HPDE6-E6E7 (cell line): Measurements from ENCODE around the gene TMEM26.

Experiments
- DNase-seq: peaks from one replicate; pipeline ENCODE4 v3.0.0; 2011; ENCODE audit warnings: missing footprints; ENCODE audit errors: extremely low spot score

Gene TMEM26

DNA sequence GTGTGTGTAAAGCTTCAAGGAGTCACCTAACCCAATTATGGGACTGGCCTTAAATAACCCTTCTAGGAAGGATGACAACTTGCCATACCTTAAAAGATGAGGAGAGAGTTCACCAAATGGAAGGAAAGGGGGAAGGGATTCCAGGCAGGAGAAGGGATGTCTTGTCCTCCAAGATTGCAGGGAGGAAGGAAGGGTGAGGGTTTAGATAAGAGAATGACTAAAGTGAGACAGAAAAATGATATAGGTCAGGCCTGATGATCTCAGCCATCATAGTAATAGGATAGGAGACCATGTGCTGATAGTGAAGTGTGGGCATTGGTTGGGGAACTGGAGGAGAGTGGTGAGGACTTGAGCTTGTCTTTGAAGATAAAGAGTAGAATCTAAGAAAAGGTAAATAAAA, 7.7 kb upstream of the TMEM26 start:
- DNase-seq: no peak

DNA sequence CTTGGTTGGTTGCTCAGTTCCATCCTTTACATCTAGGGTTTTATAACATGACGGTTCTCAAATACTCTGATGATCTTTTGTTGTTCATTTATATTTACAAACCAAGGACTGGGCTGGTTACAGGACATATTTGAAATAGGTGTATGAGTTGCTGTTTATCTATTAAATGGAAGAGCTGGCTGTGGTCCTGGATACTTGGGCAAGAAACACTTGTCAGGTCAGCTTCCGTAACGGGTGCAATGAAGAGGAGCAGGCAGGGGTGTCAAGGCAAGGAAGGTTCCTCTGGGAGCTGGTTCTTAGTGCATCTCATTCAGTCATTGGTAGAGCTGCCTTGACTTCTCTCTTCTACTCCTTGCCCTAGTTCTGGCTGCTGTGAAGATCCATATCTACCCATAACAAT, 4.8 kb upstream of the TMEM26 start:
- no peak for DNase-seq

DNA sequence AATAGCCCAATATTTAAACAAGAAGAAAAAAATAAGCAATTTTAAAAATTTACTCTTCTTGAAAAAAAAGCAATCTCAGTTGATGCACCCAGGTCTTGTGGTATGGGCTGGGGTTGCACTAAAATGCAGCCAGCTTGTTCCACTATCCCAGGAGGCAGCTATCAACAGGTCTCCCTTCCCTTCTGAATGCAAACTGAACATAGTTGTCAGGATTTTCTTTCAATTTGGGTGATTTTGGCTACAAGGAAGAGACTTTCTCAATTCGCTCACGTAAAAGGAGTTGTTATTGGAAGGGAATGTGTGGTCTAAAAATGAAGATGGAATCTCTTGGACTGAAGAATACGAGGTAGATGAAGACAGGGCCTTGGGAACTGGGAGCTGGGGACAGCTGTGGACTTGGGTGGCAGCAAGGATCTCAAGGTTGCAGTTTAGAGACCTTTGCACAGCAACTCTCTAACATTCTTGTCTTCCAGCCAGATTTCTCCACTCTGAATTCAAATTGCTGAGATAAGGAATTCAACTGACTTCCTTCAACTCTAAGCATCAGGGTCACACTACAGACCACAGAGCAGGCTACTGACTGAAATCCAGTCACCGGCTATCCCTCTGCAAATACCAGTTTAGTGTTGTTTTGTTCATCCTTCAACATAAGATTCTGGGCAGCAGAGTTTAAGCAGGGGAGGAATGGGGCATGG, 3.1 kb upstream of the TMEM26 start:
- DNase-seq: no peak

- no peak for DNase-seq
These were observed 2.5 kb upstream of the TMEM26 start for GRCh38 chr10:61455656-61456055.

- DNase-seq: no peak
These were observed 1.4 kb upstream of the TMEM26 start for GRCh38 chr10:61454541-61454940.

DNA sequence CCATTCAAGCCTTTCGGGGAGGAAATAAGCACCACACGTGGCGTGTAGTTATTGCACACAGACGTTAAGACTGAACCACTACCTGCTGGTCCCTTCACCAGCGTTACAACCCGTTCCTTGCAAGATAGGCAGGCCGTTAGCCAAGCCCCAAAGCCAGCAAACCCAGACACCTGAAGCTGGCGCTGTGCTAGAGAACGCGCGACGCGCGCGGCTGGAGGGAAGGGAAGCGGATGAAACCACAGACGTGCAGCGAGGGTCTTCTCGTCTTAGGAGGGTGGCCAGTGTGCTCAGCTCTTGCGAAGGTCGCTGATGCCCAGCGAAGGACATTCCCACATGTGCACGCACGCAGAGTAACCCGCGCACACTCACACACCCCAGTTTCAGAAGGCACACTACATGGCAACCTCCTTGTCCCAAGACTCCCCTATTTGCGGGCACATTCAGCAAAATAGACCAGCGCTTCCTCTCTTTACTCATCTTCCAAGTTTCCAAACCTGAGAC, 980 bp downstream of the TMEM26 start:
- no peak for DNase-seq

DNA sequence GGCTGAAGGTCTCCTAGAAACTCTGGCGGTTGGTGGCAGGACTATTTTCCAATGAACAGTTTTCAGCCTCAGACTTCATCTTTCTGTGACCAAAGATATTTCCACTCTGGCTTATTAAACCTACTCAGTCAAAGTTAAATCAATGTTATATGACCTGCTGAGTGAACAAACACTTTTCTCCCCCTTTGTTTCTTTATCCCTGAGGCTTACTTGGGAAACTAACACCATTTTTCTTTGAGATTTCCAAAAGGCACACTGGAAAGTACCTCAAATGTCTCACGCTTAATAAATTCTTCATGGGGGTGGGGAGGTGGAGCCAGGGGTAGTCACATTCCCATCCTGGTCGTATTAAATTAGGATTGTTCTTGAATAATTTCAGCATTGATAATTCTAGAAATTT, 1.8 kb downstream of the TMEM26 start:
- no peak for DNase-seq

DNA sequence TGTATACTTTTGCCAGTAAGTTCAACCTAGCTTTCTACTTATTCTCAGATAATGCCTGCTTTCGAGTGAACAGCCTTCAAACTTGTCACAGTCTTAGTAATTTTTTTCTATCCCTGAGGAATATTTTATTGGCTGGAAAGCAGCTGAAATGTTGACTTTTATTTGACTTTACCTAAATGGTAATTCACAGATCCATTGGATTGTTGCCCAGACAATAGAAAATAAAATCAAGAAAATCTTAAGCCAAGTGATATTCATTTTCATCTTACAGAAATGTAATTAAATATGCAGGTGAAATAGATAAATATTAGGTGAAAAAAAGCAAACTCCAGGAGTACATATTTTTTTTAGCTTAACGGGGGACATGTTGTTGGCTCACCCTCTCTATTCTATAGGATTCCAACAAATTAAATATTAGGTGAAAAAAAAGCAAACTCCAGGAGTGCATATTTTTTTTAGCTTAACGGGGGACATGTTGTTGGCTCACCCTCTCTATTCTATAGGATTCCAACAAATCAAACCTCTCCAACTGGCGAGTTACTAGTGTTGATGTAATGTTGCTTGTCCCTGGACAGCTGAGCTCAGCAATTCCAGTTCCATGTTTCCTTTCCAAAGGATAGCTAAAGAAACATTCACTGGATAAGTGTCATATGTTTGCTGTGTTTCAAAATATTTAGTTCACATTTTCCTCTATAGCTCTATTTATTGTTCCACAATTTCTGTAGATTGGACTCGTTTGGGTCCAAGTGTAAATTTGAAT, 4.2 kb downstream of the TMEM26 start:
- no peak for DNase-seq

- no peak for DNase-seq
These were observed 5.1 kb downstream of the TMEM26 start for GRCh38 chr10:61448091-61448490.

DNA sequence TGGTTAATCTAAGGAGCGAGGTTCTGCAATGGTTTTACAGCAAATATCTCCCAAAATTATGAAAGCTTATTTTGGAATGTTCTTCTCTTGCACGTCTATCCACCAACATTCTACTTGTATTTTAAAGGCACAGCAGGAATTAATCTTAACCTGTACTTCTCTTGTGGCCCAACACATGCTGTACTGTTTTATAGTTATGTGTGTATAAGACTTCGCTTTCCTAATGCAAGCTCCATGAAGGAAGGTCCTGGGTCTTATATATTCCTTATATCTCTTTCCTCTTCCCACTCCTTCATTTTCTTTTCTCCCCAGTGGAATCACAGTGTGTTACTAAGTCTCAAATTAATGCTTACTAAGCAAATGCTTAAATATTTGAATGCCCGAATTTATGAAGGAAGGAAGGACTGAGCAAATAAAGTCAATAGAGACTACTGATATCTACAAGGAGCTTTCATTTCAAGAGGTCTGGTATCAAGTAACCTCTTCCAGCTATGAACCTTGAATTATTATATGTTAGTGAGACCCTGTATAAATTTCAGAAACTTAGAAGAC, 14.0 kb downstream of the TMEM26 start:
- no peak for DNase-seq

- no peak for DNase-seq
These were observed 14.8 kb downstream of the TMEM26 start for GRCh38 chr10:61438141-61438988.

- DNase-seq: no peak
These were observed 30.0 kb downstream of the TMEM26 start for GRCh38 chr10:61423178-61423577.

DNA sequence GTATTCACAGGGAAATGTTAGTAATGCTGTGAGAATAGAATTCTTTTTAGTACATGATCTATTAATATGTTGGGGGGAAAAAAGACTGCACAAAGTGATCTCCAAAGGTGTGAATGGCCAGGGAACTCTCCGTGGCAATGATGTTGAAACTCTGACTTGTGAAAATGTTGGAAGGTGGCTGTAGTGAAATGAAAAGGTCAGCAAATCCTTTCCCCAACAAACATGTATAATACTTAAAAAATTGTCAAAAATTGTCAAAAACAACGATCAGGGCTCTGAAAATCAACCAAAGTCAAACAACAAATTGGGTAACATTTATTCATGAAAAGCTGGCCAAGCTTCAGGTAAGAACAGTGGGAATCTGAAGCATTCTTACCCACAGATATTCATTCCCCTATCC, 35.5 kb downstream of the TMEM26 start:
- DNase-seq: no peak

- no peak for DNase-seq
These were observed 37.4 kb downstream of the TMEM26 start for GRCh38 chr10:61415824-61416223.

DNA sequence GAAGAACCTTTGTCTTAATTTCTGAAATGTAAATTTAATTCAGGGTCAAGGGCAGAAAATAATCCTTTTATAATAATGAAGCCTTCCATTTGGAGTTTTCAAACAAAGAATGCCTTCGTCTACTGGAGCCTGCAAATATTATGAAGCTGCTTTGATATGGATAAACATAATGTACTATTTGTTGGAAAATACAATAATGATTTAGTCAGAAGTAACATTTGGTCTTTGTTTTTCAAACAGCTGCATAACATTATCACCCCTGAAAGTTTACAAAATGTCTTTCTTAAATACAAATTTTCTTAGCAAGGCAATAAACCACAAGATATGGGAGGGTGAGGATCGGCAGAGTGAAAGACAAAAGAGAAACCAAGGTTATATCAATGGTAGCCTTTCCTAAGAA, 41.5 kb downstream of the TMEM26 start:
- DNase-seq: no peak

GRCh38 chr10:61410353-61411070, 42.7 kb downstream of the TMEM26 start:
- no peak for DNase-seq

- DNase-seq: no peak
These were observed 44.0 kb downstream of the TMEM26 start for GRCh38 chr10:61409157-61409556.

DNA sequence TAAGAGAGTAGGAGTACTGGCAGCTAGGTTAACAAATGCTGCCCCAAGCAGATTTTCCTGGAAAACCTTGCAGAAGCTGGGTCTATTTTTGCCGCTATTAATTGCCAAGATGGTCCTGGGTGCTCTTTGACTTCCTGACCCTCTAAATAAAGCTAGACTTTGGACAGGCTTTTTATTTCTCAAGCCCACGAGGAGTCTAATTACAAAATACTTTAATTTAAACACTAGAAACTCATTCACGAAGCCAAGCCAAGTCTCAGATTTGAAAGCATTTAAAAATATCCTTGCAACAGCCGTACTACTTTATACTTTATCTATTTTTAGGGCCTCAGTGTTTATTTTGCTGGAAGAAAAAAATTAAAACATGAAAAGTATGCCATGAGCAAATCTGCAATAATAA, 45.1 kb downstream of the TMEM26 start:
- no peak for DNase-seq

- no peak for DNase-seq
These were observed 46.4 kb downstream of the TMEM26 start for GRCh38 chr10:61406736-61407135.

DNA sequence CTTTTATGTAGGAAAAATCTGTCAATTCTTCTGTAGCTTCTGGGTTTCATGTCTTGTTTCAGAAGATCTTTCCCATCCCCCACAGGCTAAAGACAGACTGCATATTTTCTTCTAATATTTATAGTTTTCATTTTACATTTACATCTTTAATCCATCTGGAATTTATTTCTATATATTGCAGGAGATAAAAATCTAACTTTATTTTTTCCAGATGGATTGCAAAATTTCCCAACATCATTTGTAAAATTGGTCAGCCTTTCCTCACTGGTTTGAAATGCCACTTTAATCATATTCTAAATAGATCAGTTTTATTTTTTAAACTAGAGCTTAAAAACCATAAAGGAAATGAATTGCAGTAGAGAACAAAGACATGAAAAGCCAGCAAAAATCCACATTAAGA, 46.9 kb downstream of the TMEM26 start:
- no peak for DNase-seq

DNA sequence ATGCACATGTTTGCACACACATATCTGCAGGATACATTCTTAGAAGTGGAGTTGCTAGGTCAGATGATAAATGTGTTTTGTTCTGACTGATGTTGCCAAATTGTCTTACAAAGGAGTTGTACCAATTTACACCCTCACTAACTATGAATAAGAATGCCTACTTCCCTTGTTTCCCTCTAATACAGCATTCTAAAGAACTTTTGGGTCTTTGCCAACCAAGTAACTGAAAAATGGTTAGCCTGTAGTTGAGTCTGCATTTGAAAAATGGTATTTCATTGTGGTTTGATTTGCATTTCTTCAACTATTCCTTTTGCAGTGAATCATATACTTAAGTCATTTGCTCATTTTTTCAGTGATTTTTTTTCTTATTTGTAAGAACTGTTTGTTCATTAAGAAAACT, 48.4 kb downstream of the TMEM26 start:
- no peak for DNase-seq
